Smooth muscle cell (in vitro differentiated cells): ENCODE measurements around the gene DCAF12. TPM values are rescaled to one million over a fixed set of nuclear protein-coding genes. Genes with fewer than 3 reads are reported as not detected.

Experiments used
- DNase-seq: peaks from one replicate; lab custom pipeline; 2025; ENCODE audit not compliant: unreplicated experiment; lab: John Stamatoyannopoulos, UW
- H2AFZ ChIP-seq: fragments of 200-600 bp; sonication (generic); 2 replicates; pipeline ENCODE4 v1.6.0; 2016; ENCODE audit warnings: antibody characterized with exemption, low read depth, mild to moderate bottlenecking
- H3F3A ChIP-seq: fragments of 200-600 bp; sonication (generic); 2 replicates; pipeline ENCODE4 v1.6.0; 2017; ENCODE audit warnings: antibody characterized with exemption, low read depth
- H3K27ac ChIP-seq: fragments of 200-600 bp; sonication (generic); 2 replicates; pipeline ENCODE4 v1.5.1; 2016; ENCODE audit warnings: low read depth, mild to moderate bottlenecking
- H3K27me3 ChIP-seq: fragments of 200-600 bp; sonication (generic); 2 replicates; pipeline ENCODE4 v1.6.1; 2016; ENCODE audit warnings: low read depth, mild to moderate bottlenecking
- H3K36me3 ChIP-seq: fragments of 200-600 bp; sonication (generic); 2 replicates; pipeline ENCODE4 v1.5.1; 2016; ENCODE audit warnings: low read depth
- H3K4me1 ChIP-seq: fragments of 200-600 bp; sonication (generic); 2 replicates; pipeline ENCODE4 v1.5.1; 2016; ENCODE audit warnings: low read depth
- H3K4me2 ChIP-seq: fragments of 200-600 bp; sonication (generic); 2 replicates; pipeline ENCODE4 v1.6.0; 2016; ENCODE audit warnings: mild to moderate bottlenecking
- H3K4me3 ChIP-seq: fragments of 200-600 bp; sonication (generic); 2 replicates; pipeline ENCODE4 v1.5.1; 2016; ENCODE audit warnings: mild to moderate bottlenecking
- H3K79me2 ChIP-seq: fragments of 200-600 bp; sonication (generic); 2 replicates; pipeline ENCODE4 v1.6.0; 2016; ENCODE audit warnings: low read depth, mild to moderate bottlenecking
- H3K9ac ChIP-seq: fragments of 200-600 bp; sonication (generic); 2 replicates; pipeline ENCODE4 v1.6.0; 2016; ENCODE audit warnings: low read depth
- H3K9me3 ChIP-seq: fragments of 200-600 bp; sonication (generic); replicated peaks from 2 replicates; pipeline ENCODE4 v1.5.1; 2016; ENCODE audit warnings: low read depth
- H4K20me1 ChIP-seq: fragments of 200-600 bp; sonication (generic); 2 replicates; pipeline ENCODE4 v1.6.0; 2016; ENCODE audit warnings: low read depth
- CTCF ChIP-seq: fragments of 200-600 bp; sonication (generic); IDR thresholded peaks from 2 replicates; pipeline ENCODE4 v1.5.1; 2017; ENCODE audit warnings: borderline replicate concordance, mild to moderate bottlenecking, antibody characterized with exemption; ENCODE audit not compliant: insufficient read depth, poor library complexity, severe bottlenecking
- WGBS: methylation state at CpG from one replicate; pipeline ENCODE4 v1.1.7; 2016; ENCODE audit warnings: low lambda C conversion rate; 5-methylcytosine and 5-hydroxymethylcytosine counted together
- polyA plus RNA-seq: library from polyadenylated mRNA; unstranded; fragments of >200 nt; fragmentation: Nextera tagmentation; extraction: Ambion mirVana; gene quantifications from 2 replicates; pipeline ENCODE4 v1.2.1, GENCODE V29; 2016
- total RNA-seq: library from RNA; depleted of rRNA; stranded (reverse); fragments of >200 nt; gene quantifications from 2 replicates; pipeline ENCODE4 v1.2.3, GENCODE V29; 2014

The DCAF12 gene
- total and polyA plus RNA-seq, 2 experiments from 2014 or later = 16.1 to 23.4 TPM

GRCh38 chr9:34157898-34158297, 31.4 kb upstream of the DCAF12 start:
- no peak for TF ChIP-seq CTCF
- WGBS = 98% methylated on average over 2 of the region's 2 CpGs
- Histone ChIP-seq H3K9ac (no peak overlapping the region), H3K4me1 (peaks cover 5% of the 10 kb centered on the region), H3K27me3 (no peaks in the 10 kb centered on the region), H3K9me3 (no peaks in the 10 kb centered on the region), H2AFZ (no peak overlapping the region), H4K20me1 (no peaks in the 10 kb centered on the region), H3K27ac (peak overlapping the region; percentile 88), H3K4me2 (no peak overlapping the region), H3K36me3 (no peaks in the 10 kb centered on the region), H3K79me2 (no peaks in the 10 kb centered on the region), H3F3A (no peaks in the 10 kb centered on the region), H3K4me3 (no peak overlapping the region)
- DNase-seq = no peak

DNA sequence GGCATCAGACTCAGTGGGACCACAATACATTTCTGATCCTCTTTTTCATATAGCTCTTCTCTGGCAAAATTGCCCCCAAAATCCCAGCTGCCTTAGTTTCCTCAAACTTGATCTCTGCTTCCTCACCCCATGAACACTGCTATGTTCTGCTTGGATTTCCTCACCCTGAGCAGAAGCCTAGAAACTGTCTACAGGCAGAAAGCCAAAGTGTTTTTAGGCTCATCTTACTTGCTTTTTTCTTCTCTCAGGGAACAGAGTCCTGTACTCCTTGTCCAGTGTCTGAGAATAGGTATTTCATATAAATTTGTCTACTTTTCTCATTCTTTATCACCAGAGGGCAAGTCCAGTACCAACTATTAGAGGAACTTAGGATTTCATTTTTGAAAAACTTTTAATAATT, 30.8 kb upstream of the DCAF12 start:
- Histone ChIP-seq H3F3A (no peaks in the 10 kb centered on the region), H2AFZ (peak overlapping the region; percentile 62), H3K9ac (no peak overlapping the region), H3K4me2 (no peak overlapping the region), H3K79me2 (no peaks in the 10 kb centered on the region), H3K27ac (peak overlapping the region; percentile 88), H3K36me3 (no peaks in the 10 kb centered on the region), H4K20me1 (no peaks in the 10 kb centered on the region), H3K4me1 (peaks cover 5% of the 10 kb centered on the region), H3K27me3 (no peaks in the 10 kb centered on the region), H3K4me3 (no peak overlapping the region), H3K9me3 (no peaks in the 10 kb centered on the region)
- no peak for TF ChIP-seq CTCF
- no peak for DNase-seq

GRCh38 chr9:34154057-34154456, 27.6 kb upstream of the DCAF12 start:
- 85% methylated on average over 1 of the region's 1 CpG for WGBS

More at GRCh38 chr9:34154057-34154456, 27.6 kb upstream of the DCAF12 start:
- Histone ChIP-seq H3K79me2 (no peaks in the 10 kb centered on the region), H3K4me2 (no peak overlapping the region), H3K27me3 (no peaks in the 10 kb centered on the region), H3K9me3 (no peaks in the 10 kb centered on the region), H3K4me3 (no peak overlapping the region), H3K4me1 (peaks cover 4% of the 10 kb centered on the region), H3K27ac (no peak overlapping the region), H4K20me1 (no peaks in the 10 kb centered on the region), H3K9ac (no peak overlapping the region), H2AFZ (no peak overlapping the region), H3K36me3 (no peaks in the 10 kb centered on the region), H3F3A (no peaks in the 10 kb centered on the region)
- no peak for TF ChIP-seq CTCF
- no peak for DNase-seq
